SK-N-SH treated with all-trans-retinoic acid at 6 μM for 48 hours (cell line): ENCODE measurements around the gene TEX2.

Experiments used
- PATZ1 ChIP-seq: fragments of 250-450 bp; sonication (Bioruptor Pico); IDR thresholded peaks from 2 replicates; pipeline ENCODE4 v1.8.0; 2020; ENCODE audit warnings: mild to moderate bottlenecking, moderate library complexity, borderline replicate concordance
- POU6F1 ChIP-seq: fragments of 250-450 bp; sonication (Bioruptor Pico); IDR thresholded peaks from 2 replicates; pipeline ENCODE4 v1.8.0; 2021; ENCODE audit warnings: low read depth, mild to moderate bottlenecking, moderate library complexity, borderline replicate concordance
- ZNF565 ChIP-seq: fragments of 450-650 bp; formaldehyde crosslinking; conservative IDR thresholded peaks from 2 replicates; pipeline ENCODE4 v1.5.0; 2020; ENCODE audit warnings: low read depth, mild to moderate bottlenecking, moderate library complexity
- TF ChIP-seq, protein P1 (sequence below): fragments of 250-450 bp; sonication (Bioruptor Pico); IDR thresholded peaks from 2 replicates; pipeline ENCODE4 v1.5.1; 2020; ENCODE audit warnings: low read depth, mild to moderate bottlenecking, moderate library complexity

DNA sequence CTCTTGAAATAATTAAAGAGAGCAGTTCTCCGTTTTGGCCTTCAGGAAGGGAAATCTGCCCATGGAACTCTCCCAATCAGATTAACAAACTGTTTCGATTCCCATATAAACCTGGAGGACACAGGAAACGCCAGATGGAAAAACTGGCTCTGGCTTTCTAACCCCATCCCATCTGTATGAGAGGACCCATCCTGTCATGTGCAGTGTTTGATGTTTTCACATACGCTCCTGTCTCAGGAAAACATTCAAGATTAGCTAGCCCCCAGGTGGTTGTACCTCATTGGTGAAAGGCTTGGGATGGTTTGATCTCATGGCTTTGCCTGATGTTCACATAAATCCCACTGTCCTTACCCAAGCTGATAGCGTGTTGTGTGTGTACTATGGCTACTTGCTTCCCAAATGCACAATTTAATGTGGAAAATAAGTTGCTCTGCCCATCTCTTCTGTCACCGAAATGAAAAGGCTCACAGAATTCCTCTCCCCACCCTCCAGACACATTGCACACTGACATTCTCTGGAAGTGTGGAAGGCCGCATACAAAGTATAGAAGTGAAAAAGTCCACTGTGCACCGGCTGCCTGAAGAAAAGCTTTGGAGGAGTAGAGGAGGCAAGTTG lies 114.9 kb downstream of the TEX2 start:
- TF ChIP-seq ZNF565 (CRISPR knock-in tag) = no peak
- TF ChIP-seq POU6F1 = no peak
- TF ChIP-seq PATZ1 (CRISPR knock-in tag) = no peak
- TF ChIP-seq, protein P1, sequence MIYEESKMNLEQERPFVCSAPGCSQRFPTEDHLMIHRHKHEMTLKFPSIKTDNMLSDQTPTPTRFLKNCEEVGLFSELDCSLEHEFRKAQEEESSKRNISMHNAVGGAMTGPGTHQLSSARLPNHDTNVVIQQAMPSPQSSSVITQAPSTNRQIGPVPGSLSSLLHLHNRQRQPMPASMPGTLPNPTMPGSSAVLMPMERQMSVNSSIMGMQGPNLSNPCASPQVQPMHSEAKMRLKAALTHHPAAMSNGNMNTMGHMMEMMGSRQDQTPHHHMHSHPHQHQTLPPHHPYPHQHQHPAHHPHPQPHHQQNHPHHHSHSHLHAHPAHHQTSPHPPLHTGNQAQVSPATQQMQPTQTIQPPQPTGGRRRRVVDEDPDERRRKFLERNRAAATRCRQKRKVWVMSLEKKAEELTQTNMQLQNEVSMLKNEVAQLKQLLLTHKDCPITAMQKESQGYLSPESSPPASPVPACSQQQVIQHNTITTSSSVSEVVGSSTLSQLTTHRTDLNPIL (CRISPR knock-in tag) = peak; percentile 8; the same call in 1 of the 2 replicates
